HG02763 (cell line): ENCODE results near the gene RALGDS.
"Not testable (repeated sequence)": the region's sequence is repeated elsewhere in the genome, so short reads cannot be mapped to it uniquely, and the experiment has no call there.

Source experiments
- ATAC-seq: cut with Tn5 transposase; IDR thresholded peaks from one replicate; pipeline ENCODE4 v1.9.1; 2021; ENCODE audit warnings: mild to moderate bottlenecking, moderate library complexity; ENCODE audit not compliant: unreplicated experiment

The RALGDS gene

DNA sequence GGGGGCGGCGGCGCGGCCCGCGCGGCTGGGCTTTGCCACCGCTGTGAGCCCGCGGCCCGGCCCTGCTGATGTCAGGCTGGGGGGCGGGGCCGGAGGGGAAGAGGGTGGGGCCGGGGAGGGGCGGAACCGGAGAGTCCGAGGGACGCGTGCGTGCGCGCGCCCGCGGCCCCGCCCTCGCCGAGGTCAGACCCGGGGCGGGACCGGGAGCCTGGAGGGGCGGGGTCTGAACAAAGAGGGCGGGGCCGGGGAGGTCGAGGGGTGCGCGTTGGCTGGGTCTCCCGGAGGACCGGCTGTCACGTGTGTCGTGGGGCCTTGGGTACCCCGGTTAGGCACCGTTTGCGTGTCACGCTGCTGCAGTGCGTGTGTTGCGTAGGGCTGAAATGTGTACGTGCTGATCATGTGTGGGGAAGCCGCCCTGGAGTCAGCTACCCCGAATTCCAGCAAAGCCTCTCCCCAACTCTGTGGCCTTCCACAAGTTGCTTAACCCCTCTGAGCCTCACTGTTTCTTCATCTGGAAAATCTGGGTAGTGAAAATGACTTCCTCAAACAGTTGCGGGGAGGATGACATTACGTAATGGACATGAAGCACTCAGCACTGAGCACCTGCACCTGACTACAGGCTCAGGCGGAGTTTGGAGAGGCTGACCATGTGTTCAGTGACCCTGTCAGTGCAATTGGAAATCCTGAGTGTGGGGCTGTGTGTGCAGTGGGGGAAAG lies at the start of gene RALGDS:
RALGDS (minus strand) TSS at position 43 of the 717 bp plus-strand sequence. CDS start 86 bp downstream, outside the sequence.
- ATAC-seq: peak; percentile 65

DNA sequence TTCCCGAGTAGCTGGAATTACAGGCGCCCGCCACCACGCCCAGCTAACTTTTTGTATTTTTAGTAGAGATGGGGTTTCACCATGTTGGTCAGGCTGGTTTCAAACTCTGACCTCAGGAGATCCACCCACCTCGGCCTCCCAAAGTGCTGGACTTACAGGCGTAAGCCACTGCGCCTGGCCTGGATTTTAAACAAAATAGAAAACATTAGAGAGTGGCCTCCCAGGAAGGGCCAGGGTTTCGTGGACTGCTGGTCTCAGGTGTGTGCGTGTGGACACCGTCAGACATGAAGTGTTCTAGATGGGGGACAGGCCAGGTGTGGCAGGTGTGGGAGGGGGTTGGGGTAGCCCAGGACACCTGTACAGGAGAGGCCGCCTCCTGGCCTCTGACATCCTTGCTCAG lies 49.7 kb upstream of the RALGDS start:
- ATAC-seq: no peak

DNA sequence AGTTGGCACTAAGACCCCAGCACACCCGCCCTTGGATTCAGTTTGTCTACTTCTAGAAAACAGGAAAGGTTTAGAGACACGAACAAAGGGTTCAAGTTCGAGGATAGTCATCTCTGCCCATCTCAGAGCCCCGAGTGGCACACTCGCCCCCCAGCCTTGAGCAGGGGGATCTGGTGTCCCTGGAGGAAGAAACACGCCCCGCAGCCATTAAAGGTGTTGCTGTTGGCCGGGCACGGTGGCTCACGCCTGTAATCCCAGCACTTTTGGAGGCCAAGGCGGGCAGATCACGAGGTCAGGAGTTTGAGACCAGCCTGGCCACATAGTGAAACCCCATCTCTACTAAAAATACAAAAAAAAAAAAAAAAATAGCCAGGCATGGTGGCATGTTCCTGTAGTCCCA lies 48.6 kb upstream of the RALGDS start:
- not testable (repeated sequence) for ATAC-seq

GRCh38 chr9:133169102-133169501 lies 48.1 kb upstream of the RALGDS start:
- no peak for ATAC-seq

- ATAC-seq: no peak
These were observed 47.4 kb upstream of the RALGDS start for GRCh38 chr9:133168432-133168831.

GRCh38 chr9:133167769-133168168 lies 46.7 kb upstream of the RALGDS start:
- ATAC-seq: no peak

DNA sequence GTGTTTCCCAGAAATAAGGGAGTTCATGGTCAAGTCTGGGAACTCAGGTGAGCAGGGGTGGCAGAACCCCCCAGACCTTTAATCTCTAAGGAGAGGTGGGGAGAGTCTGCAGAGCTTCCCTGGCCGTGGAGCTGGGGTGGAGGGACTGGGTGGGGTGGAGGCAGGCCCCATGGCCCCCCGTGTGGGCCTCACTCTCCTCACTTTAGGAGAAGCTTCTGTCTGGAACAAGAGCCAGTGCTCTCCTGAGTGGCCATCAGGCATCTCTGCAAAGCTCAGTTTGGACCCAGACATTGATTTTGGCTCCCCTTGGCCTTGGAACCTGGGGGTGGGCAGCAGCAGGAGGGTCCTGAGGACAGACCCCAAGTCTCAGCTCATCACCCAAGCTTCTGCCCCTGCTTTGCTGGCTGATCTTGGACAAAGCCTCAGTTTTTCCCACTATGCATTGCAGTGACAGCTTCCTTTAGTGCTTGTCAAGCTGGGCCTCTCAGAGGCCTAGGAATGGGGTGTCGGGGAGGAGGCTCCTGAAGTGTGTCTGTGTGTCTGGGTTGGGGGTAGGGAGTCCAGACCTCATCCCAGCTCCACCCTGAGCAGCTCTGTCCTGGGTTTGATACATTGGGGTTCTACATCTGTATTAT lies 46.2 kb upstream of the RALGDS start:
- no peak for ATAC-seq

GRCh38 chr9:133166392-133166791 lies 45.4 kb upstream of the RALGDS start:
- no peak for ATAC-seq

DNA sequence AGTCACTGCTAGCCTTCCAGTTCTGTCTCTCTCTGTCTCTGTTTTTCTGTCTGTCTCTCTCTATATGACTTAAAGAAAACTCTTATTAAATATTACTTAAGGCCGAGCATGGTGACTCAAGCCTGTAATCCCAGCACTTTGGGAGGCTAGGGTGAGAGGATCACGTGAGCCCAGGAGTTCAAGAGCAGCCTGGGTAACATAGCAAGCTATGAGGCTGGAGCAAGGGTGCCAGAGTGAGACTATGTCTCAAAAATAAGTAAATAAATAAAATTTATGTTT lies 44.4 kb upstream of the RALGDS start:
- ATAC-seq: no peak

GRCh38 chr9:133164191-133164590 lies 43.2 kb upstream of the RALGDS start:
- no peak for ATAC-seq

DNA sequence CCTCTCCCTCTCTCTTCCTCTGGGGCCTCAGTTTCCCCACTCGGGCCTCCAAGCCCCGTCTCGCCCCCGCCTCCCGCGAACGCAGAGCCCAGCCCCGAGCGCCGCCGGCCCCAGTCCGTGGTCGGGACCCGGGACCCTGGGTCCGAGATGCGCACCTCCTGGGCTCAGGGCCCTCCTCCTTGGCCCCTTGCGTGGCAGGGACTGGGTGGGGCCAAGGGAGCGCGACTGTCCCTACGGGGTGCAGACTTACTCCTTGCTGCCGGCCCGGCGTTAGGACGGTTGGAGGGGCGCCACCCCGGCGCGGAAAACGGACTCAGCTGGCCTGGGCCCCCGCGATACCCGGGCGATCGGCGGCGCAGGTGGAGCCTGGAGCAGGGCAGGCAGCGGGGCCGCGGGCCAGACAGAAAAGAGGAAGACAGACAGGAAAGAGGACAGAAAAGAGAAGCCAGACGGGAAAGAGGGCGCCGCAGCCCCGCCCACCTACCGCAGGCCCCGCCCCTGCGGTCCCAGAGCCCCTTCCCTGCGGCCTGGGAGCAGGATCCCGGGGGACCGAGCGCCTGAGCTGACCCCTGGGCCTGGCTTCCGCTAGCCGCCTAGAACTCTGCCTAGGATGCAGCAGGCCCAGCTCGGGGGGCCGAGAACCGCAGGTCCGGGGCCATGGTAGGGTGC lies 42.6 kb upstream of the RALGDS start, which contains the start of gene GBGT1:
GBGT1 (minus strand) TSS at position 411 of the 669 bp plus-strand sequence. CDS start 1,502 bp downstream, outside the sequence.
- ATAC-seq: no peak

- no peak for ATAC-seq
These were observed 41.9 kb upstream of the RALGDS start for GRCh38 chr9:133162861-133163503.

- no peak for ATAC-seq
These were observed 40.5 kb upstream of the RALGDS start for GRCh38 chr9:133161547-133161950.

DNA sequence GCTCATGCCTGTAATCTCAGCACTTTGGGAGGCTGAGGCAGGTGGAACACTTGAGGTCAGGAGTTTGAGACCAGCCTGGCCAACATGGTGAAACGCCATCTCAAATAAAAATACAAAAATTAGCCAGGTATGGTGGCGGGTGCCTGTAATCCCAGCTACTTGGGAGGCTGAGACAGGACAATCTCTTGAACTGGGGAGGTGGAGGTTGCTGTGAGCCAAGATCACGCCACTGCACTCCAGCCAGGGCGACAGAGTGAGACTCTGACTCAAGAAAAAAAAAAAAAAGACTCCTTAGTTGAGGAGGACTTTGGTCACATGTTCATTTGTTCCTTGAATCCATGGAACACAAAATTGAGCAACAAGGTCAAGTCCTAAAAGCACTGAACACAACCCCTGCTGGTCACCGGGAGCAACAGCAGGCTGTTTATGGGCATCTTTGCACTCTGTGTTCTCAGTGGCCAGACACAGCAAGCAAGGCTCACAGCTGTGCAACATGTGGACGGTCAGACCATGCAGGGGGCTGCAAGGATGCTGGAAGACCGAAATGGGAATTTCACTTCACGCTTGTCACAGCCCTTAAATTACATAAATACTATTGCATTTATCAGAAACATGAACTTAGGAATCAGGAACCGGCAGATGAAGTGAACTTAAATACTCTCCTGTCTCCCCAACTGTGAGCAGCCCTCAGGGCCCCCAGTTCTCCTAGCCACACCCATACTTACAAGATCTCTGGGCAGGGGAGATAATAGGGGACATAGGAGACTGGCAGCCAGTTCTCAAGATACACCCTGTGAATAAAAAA lies 39.9 kb upstream of the RALGDS start:
- ATAC-seq: no peak

GRCh38 chr9:133158695-133159094 lies 37.7 kb upstream of the RALGDS start:
- ATAC-seq: no peak

GRCh38 chr9:133155156-133155555 lies 34.1 kb upstream of the RALGDS start:
- no peak for ATAC-seq

- no peak for ATAC-seq
These were observed 33.3 kb upstream of the RALGDS start for GRCh38 chr9:133154097-133154989.

GRCh38 chr9:133153227-133154096 lies 32.4 kb upstream of the RALGDS start:
- ATAC-seq: no peak
